Left lung (tissue), 10 donors: Measurements from ENCODE around the gene ARHGEF33. TPM values are rescaled to one million over a fixed set of nuclear protein-coding genes. Genes with fewer than 3 reads are reported as not detected.
A peak's percentile ranks its signal among the peaks of the same experiment; 100 is the strongest.

Experiments used
- ATAC-seq: fragments of 200-7000 bp; cut with Tn5 transposase; one replicate; pipeline ENCODE4 v1.9.1; 2020; ENCODE audit warnings: moderate library complexity
- DNase-seq, 4 donors: peaks; one replicate each; pipeline ENCODE4 v3.0.0-alpha.2; 2013 to 2020
- H3K27ac ChIP-seq, 2 donors: fragments of 200-600 bp; sonication (generic) in 1 of 2; one replicate each; pipeline versions ENCODE4 v1.5.0 to v1.8.0; 2020 to 2021
- H3K27me3 ChIP-seq, 2 donors: fragments of 200-600 bp; sonication (generic) in 1 of 2; one replicate each; pipeline versions ENCODE4 v1.5.0 to v1.8.0; 2020 to 2021
- H3K36me3 ChIP-seq, 2 donors: fragments of 200-600 bp; sonication (generic) in 1 of 2; one replicate each; pipeline versions ENCODE4 v1.5.0 to v1.8.0; 2020 to 2021
- H3K4me1 ChIP-seq, 2 donors: fragments of 200-600 bp; one replicate each; pipeline ENCODE4 v1.8.0; 2021
- H3K4me3 ChIP-seq, 2 donors: fragments of 200-600 bp; sonication (generic) in 1 of 2; one replicate each; pipeline versions ENCODE4 v1.5.0 to v1.8.0; 2020 to 2021; ENCODE audit warnings: mild to moderate bottlenecking in 1 of 2
- H3K9me3 ChIP-seq, 2 donors: fragments of 200-600 bp; sonication (generic) in 1 of 2; one replicate each; pipeline versions ENCODE4 v1.5.0 to v1.8.0; 2020 to 2021
- intact Hi-C, 2 donors: fragments of 100-400 bp; cut with DNase I; formaldehyde crosslinking; loops; one replicate each; pipeline versions ENCODE4 v1.11.2 to v1.14.2; 2022
- polyA plus RNA-seq, 6 donors: library from polyadenylated mRNA; unstranded; fragments of 120-200 nt; gene quantifications; one replicate each; pipeline ENCODE4 v1.2.1, GENCODE V29; 2013; ENCODE audit not compliant: insufficient read length in 6 of 6
- total RNA-seq, 2 donors: library from RNA; stranded (reverse); fragmentation: NEBNext Ultra II Directional; extraction: Animal tissue kit (Norgen Biotek cat#: 25700); gene quantifications; one replicate each; pipeline ENCODE4 v1.2.1, GENCODE V29; 2021
- TF ChIP-seq, protein P1 (sequence below), 2 donors: fragments of 200-600 bp; sonication (generic) in 1 of 2; IDR thresholded peaks; one replicate each; pipeline versions ENCODE4 v1.5.0 to v1.8.0; 2021; ENCODE audit warnings: antibody characterized with exemption in 2 of 2
- donor health status: DM: no; HTN: yes; CAD: no.
- donor health status: DM: no; HTN: no; CAD: no.

Gene ARHGEF33
- total and polyA plus RNA-seq, 8 donors = 0.82 to 4.1 (median 3.0) TPM

DNA sequence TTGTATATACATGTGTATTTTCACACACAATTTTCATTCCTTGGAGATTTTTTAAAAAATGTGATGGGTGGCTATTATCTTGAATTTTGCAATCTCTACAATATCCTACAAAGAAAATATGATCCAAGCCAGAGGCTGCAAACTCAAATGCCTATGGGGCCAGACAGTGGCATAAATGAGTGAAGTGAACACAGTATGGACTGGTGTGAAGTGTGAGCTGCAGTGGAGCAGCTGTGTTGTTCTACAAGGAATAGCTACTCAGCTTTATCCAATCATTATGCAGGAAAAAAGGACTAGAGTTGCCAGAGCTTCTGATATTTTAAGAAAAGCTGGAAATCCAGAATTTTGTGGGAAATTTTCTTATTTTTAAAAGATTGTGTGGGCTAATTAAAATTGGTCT is 62.1 kb downstream of the ARHGEF33 start:
- Histone ChIP-seq H3K9me3 (no peaks in the 10 kb centered on the region), H3K36me3 (no peaks in the 10 kb centered on the region), H3K27ac (no peak overlapping the region), H3K27me3 (no peaks in the 10 kb centered on the region), H3K4me1 (no peaks in the 10 kb centered on the region), H3K4me3 (no peak overlapping the region)
- DNase-seq (peak in 2 of 4 donors; percentile 48 to 84), ATAC-seq (no peak)
- TF ChIP-seq, protein P1, sequence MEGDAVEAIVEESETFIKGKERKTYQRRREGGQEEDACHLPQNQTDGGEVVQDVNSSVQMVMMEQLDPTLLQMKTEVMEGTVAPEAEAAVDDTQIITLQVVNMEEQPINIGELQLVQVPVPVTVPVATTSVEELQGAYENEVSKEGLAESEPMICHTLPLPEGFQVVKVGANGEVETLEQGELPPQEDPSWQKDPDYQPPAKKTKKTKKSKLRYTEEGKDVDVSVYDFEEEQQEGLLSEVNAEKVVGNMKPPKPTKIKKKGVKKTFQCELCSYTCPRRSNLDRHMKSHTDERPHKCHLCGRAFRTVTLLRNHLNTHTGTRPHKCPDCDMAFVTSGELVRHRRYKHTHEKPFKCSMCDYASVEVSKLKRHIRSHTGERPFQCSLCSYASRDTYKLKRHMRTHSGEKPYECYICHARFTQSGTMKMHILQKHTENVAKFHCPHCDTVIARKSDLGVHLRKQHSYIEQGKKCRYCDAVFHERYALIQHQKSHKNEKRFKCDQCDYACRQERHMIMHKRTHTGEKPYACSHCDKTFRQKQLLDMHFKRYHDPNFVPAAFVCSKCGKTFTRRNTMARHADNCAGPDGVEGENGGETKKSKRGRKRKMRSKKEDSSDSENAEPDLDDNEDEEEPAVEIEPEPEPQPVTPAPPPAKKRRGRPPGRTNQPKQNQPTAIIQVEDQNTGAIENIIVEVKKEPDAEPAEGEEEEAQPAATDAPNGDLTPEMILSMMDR (IDR thresholded peaks at IDR 0.05) = no peak
- intact Hi-C loops = no loop called here

DNA sequence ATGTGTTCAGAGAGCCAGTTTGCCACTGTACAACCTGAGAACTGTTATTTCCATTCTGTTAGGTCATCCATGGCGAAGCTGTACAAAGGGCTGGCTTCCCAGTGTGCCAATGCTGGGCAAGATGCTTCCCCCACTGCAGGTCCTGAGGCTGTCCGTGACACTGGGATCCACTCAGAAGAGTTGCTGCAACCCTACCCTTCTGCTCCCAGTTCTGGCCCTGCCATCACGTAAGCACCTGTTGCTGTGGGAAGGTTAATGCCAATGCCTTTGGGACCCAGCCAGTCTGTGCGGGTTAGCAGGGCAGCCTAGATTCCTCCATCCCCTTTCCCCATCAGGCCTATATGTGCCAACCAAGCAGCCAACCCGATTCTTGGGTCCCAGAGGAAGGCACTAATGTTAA is 68.3 kb downstream of the ARHGEF33 start:
- peaks cover 0 to 11% of the 10 kb centered on the region in 2 donors for H3K27me3 ChIP-seq
- intact Hi-C loops = no loop called here
- TF ChIP-seq, protein P1 (IDR thresholded peaks at IDR 0.05) = no peak
- ATAC-seq = no peak
- no peaks in the 10 kb centered on the region for H3K9me3 ChIP-seq
- H3K4me1 ChIP-seq = peaks cover 0 to 15% of the 10 kb centered on the region in 2 donors
- H3K4me3 ChIP-seq = no peak overlapping the region
- no peak overlapping the region for H3K27ac ChIP-seq
- H3K36me3 ChIP-seq = no peaks in the 10 kb centered on the region
- DNase-seq = no peak

DNA sequence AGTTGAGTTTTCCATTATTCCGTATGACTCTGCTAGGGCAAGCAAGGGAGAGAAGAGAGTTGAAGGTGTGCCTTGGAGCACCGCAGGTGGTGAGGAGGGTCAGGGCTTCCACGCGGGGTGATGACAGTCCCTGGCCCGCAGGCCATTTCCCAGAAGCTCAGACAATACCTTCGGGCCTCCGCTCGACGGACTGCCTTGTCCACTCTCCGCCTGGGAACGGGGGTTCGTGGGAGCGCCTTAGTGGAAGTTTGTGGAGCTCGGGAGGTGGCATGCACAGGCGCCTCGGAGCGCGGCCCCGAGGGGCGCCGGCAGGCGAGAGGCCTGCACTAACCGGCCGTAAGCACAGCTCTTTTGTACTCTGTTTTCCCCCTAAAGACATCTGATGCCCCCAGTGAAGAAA is 69.8 kb downstream of the ARHGEF33 start:
- intact Hi-C loops = no loop called here
- H3K9me3 ChIP-seq = no peaks in the 10 kb centered on the region
- peaks cover 0 to 11% of the 10 kb centered on the region in 2 donors for H3K27me3 ChIP-seq
- peak in 1 of 4 donors; percentile 71 for DNase-seq
- peak overlapping the region; percentile 38 to 43 for H3K4me3 ChIP-seq
- H3K36me3 ChIP-seq = no peaks in the 10 kb centered on the region
- no peak overlapping the region for H3K27ac ChIP-seq
- peaks cover 0 to 15% of the 10 kb centered on the region in 2 donors for H3K4me1 ChIP-seq
- no peak for ATAC-seq
- TF ChIP-seq, protein P1 (IDR thresholded peaks at IDR 0.05) = no peak

DNA sequence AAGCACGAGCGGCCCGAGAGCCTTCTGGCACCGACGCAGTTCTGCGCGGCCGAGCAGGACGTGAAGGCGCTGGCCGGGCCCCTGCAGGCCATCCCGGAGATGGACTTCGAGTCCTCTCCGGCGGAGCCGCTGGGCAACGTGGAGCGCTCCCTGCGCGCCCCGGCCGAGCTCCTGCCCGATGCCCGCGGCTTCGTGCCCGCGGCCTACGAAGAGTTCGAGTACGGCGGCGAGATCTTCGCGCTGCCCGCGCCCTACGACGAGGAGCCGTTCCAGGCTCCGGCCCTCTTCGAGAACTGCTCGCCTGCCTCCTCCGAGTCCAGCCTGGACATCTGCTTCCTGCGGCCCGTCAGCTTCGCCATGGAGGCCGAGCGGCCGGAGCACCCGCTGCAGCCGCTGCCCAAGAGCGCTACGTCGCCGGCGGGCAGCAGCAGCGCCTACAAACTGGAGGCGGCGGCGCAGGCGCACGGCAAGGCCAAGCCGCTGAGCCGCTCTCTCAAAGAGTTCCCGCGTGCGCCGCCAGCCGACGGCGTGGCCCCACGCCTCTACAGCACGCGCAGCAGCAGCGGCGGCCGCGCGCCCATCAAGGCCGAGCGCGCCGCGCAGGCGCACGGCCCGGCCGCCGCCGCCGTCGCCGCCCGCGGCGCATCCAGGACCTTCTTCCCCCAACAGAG is 70.4 kb downstream of the ARHGEF33 start:
- Histone ChIP-seq H3K36me3 (no peaks in the 10 kb centered on the region), H3K27me3 (peaks cover 0 to 11% of the 10 kb centered on the region in 2 donors), H3K4me3 (peak overlapping the region; percentile 38 to 43), H3K9me3 (no peaks in the 10 kb centered on the region), H3K4me1 (peaks cover 0 to 15% of the 10 kb centered on the region in 2 donors), H3K27ac (no peak overlapping the region)
- DNase-seq = peak; percentile 78 to 94 (median 88)
- peak; percentile 99 for ATAC-seq
- intact Hi-C loops = no loop called here
- TF ChIP-seq, protein P1 (IDR thresholded peaks at IDR 0.05) = no peak

DNA sequence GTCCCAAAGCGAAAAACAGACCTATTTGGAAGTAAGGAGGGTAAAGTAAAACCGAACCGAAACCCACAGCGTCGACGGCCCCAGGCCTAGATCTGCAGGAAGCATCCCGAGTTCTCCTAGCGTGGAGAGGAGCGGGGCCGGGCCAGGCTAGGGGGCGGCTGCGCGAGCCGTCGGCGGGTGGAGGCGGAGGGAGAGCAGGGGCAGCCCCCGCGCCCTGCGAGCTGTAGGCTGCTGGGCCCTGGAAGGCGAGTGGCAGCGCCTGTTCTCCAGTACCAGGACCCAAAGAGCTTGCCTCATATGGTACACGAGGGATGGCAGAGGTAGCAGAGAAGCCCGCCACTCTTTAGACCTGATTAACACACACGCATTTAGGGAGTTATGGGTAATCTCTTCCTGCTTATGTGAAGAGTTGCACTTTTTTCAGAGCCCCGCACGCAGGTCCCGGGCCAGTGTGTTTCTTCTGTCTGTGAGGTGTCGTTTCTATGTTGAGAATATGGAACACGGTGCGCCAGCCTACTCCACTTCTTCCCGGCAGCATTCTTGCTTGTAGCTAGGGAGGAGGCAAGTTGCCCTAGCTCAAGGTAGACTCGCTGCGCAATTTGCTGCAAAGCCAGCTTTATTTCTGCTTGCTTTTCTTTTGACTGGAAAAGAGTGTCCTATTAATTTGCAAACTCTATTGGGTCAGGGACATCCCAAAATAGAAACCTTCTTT is 71.1 kb downstream of the ARHGEF33 start:
- Histone ChIP-seq H3K36me3 (no peaks in the 10 kb centered on the region), H3K27ac (no peak overlapping the region), H3K9me3 (no peaks in the 10 kb centered on the region), H3K4me3 (peak overlapping the region; percentile 13 to 43), H3K4me1 (peaks cover 0 to 15% of the 10 kb centered on the region in 2 donors), H3K27me3 (peaks cover 0 to 11% of the 10 kb centered on the region in 2 donors)
- intact Hi-C loops = no loop called here
- DNase-seq = no peak
- ATAC-seq = no peak
- TF ChIP-seq, protein P1 (IDR thresholded peaks at IDR 0.05) = no peak
